GM12801 (cell line): ENCODE measurements around the gene DNAJC5G.

Experiments used
- TF ChIP-seq, protein P1 (sequence below): IDR thresholded peaks from one replicate; pipeline ENCODE4 v1.5.1; 2011; ENCODE audit warnings: control low read depth; ENCODE audit not compliant: insufficient read length; ENCODE audit errors: extremely low read depth

The DNAJC5G gene, protein sequence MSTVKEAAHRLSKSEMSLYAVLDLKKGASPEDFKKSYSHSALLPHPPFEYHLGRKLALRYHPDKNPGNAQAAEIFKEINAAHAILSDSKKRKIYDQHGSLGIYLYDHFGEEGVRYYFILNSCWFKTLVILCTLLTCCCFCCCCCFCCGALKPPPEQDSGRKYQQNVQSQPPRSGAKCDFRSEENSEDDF

GRCh38 chr2:27275211-27276150 lies at the start of gene DNAJC5G:
TSS of gene DNAJC5G (plus strand) at chr2:27275433. CDS start at chr2:27276729, 1,296 bp downstream.
- TF ChIP-seq, protein P1, sequence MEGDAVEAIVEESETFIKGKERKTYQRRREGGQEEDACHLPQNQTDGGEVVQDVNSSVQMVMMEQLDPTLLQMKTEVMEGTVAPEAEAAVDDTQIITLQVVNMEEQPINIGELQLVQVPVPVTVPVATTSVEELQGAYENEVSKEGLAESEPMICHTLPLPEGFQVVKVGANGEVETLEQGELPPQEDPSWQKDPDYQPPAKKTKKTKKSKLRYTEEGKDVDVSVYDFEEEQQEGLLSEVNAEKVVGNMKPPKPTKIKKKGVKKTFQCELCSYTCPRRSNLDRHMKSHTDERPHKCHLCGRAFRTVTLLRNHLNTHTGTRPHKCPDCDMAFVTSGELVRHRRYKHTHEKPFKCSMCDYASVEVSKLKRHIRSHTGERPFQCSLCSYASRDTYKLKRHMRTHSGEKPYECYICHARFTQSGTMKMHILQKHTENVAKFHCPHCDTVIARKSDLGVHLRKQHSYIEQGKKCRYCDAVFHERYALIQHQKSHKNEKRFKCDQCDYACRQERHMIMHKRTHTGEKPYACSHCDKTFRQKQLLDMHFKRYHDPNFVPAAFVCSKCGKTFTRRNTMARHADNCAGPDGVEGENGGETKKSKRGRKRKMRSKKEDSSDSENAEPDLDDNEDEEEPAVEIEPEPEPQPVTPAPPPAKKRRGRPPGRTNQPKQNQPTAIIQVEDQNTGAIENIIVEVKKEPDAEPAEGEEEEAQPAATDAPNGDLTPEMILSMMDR = no peak

DNA sequence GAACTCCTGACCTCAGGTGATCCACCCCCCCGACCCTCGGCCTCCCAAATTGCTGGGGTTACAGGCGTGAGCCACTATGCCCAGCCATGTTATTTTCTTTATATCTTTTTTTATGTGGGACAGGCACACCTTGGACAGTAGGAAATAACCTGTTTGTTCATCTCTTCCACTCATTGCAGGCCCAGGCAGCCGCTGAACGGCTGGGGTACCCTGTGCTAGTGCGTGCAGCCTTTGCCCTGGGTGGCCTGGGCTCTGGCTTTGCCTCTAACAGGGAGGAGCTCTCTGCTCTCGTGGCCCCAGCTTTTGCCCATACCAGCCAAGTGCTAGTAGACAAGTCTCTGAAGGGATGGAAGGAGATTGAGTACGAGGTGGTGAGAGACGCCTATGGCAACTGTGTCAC lies 49.7 kb upstream of the DNAJC5G start:
- TF ChIP-seq, protein P1 = no peak

DNA sequence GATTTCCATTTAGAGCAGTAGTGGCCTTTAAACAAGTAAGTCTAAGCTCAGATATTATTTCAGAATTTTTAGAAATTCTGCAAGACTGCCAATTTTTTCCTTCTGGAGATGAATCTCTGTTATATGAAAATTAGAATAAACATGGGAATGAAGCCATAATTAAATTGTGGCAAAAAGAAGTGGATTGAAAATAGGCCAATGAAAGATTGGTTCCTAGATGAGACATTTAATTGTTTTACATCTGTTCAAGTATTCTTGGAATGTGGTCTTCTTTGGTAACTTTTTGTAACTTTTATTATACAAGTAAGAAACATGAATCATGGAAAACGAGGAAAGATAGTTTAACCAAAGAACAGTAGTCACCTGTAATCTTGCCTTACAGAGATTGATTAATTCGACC lies 47.7 kb upstream of the DNAJC5G start:
- TF ChIP-seq, protein P1 = no peak

GRCh38 chr2:27231921-27232320 lies 43.3 kb upstream of the DNAJC5G start:
- TF ChIP-seq, protein P1 = no peak

GRCh38 chr2:27233341-27233740 lies 41.9 kb upstream of the DNAJC5G start:
- TF ChIP-seq, protein P1 = no peak

- TF ChIP-seq, protein P1 = no peak
Measured at GRCh38 chr2:27236136-27236535, 39.1 kb upstream of the DNAJC5G start.

GRCh38 chr2:27236626-27237025 lies 38.6 kb upstream of the DNAJC5G start:
- TF ChIP-seq, protein P1 = no peak
